MCF 10A (cell line): ENCODE results near the gene TMEM187. TPM values are rescaled to one million over a fixed set of nuclear protein-coding genes. Genes with fewer than 3 reads are reported as not detected.

Experiments used
- BruUV-seq: library from RNA; stranded (reverse); fragments of 400-500 nt; replicated peaks from 2 replicates; lab custom pipeline; 2021; lab: Mats Ljungman, UMichigan
- CTCF ChIA-PET: fragments of 300-600 bp; sonication (Branson Sonifier 250); formaldehyde crosslinking; extraction: SDS; loops from one replicate; lab custom pipeline; 2021; ENCODE audit warnings: antibody characterized with exemption, inconsistent platforms; lab: Yijun Ruan, JAX
- POLR2A ChIA-PET: fragments of 300-600, 350-650 bp; sonication (Branson Sonifier 250); formaldehyde crosslinking; extraction: SDS; loops from one replicate; lab custom pipeline; 2020; ENCODE audit warnings: antibody characterized with exemption, inconsistent platforms; lab: Yijun Ruan, JAX
- DNase-seq: peaks from one replicate; pipeline ENCODE4 v3.0.0-alpha.2; 2018; ENCODE audit not compliant: unreplicated experiment
- H3K27ac Mint-ChIP-seq: one replicate; pipeline ENCODE4 v1.8.0; 2022; ENCODE audit warnings: mild to moderate bottlenecking, low read depth, mixed read lengths; ENCODE audit not compliant: unreplicated experiment
- H3K27me3 Mint-ChIP-seq: one replicate; pipeline ENCODE4 v1.8.0; 2022; ENCODE audit warnings: mixed read lengths; ENCODE audit not compliant: insufficient read depth, unreplicated experiment
- H3K36me3 Mint-ChIP-seq: one replicate; pipeline ENCODE4 v1.8.0; 2022; ENCODE audit warnings: mild to moderate bottlenecking, moderate library complexity, mixed read lengths; ENCODE audit not compliant: insufficient read depth, unreplicated experiment
- H3K4me1 Mint-ChIP-seq: one replicate; pipeline ENCODE4 v1.8.0; 2022; ENCODE audit warnings: mixed read lengths; ENCODE audit not compliant: insufficient read depth, unreplicated experiment
- H3K4me3 Mint-ChIP-seq: one replicate; pipeline ENCODE4 v1.8.0; 2022; ENCODE audit warnings: mild to moderate bottlenecking, moderate library complexity, mixed read lengths; ENCODE audit not compliant: unreplicated experiment
- H3K9me3 Mint-ChIP-seq: one replicate; pipeline ENCODE4 v1.8.0; 2022; ENCODE audit warnings: mixed read lengths; ENCODE audit not compliant: unreplicated experiment
- intact Hi-C: fragments of 100-400 bp; cut with micrococcal nuclease; formaldehyde crosslinking; loops from 2 replicates; pipeline ENCODE4 v1.14.1; 2022
- total RNA-seq: library from RNA; stranded (reverse); gene quantifications from 2 replicates; pipeline ENCODE4 v1.2.3, GENCODE V29; 2022
- TF ChIP-seq, protein P1 (sequence below): fragments of 200-600 bp; IDR thresholded peaks from one replicate; pipeline ENCODE4 v1.8.0; 2022; ENCODE audit warnings: antibody characterized with exemption, mild to moderate bottlenecking; ENCODE audit not compliant: unreplicated experiment

TMEM187 gene
- total RNA-seq, 1 experiment from 2014 or later = 9.3 TPM

DNA sequence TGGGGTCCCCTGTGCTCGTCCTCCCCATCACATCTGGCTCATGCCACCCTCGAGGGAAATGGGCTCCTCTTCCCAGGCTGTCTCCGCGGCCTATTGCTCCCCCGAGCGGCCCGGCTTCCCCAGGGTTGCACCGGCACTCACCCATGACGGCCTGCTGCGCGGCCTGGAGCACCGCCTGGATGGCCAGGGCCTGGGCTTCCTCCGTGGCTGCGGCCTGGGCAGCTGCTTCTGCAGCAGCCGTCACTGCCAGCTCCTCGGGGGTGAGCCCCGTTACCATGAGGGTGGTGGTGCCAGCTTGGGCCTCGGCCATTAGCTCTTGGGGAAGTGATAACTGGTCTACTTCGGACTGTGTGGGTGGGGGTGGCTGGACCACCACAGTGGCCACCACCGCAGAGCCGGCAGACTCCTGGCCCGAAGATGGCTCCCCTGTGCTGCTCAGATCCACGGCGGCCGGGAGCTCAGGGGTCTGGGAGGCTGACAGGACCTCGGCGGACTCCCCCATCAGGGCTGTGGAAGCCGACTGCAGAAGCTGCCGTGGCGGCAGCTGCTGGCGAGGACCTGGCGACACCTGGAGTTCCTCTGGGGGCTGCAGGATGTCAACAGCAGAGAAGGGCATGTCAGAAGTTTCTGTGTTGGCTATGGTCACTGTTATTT, 20.1 kb upstream of the TMEM187 start:
- ChIA-PET POLR2A (no interaction called here), CTCF (interaction anchor here (0.6 to 4.2 kb wide), 15 partner anchors 12 to 995 kb away, joined by 3 to 50 read pairs (median 4); partner anchors contain the start of gene ARHGAP4)
- Mint-ChIP-seq H3K4me1 (no peaks in the 10 kb centered on the region), H3K4me3 (no peak overlapping the region), H3K27me3 (no peaks in the 10 kb centered on the region), H3K36me3 (peaks cover 90% of the 10 kb centered on the region), H3K9me3 (no peaks in the 10 kb centered on the region), H3K27ac (no peak overlapping the region)
- BruUV-seq = no TSS peak
- TF ChIP-seq, protein P1, sequence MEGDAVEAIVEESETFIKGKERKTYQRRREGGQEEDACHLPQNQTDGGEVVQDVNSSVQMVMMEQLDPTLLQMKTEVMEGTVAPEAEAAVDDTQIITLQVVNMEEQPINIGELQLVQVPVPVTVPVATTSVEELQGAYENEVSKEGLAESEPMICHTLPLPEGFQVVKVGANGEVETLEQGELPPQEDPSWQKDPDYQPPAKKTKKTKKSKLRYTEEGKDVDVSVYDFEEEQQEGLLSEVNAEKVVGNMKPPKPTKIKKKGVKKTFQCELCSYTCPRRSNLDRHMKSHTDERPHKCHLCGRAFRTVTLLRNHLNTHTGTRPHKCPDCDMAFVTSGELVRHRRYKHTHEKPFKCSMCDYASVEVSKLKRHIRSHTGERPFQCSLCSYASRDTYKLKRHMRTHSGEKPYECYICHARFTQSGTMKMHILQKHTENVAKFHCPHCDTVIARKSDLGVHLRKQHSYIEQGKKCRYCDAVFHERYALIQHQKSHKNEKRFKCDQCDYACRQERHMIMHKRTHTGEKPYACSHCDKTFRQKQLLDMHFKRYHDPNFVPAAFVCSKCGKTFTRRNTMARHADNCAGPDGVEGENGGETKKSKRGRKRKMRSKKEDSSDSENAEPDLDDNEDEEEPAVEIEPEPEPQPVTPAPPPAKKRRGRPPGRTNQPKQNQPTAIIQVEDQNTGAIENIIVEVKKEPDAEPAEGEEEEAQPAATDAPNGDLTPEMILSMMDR = no peak
- no peak for DNase-seq
- intact Hi-C loops = loop anchor here (1.0 kb wide), 1 partner anchor 188 kb away; the partner anchor contains the start of gene PLXNB3

DNA sequence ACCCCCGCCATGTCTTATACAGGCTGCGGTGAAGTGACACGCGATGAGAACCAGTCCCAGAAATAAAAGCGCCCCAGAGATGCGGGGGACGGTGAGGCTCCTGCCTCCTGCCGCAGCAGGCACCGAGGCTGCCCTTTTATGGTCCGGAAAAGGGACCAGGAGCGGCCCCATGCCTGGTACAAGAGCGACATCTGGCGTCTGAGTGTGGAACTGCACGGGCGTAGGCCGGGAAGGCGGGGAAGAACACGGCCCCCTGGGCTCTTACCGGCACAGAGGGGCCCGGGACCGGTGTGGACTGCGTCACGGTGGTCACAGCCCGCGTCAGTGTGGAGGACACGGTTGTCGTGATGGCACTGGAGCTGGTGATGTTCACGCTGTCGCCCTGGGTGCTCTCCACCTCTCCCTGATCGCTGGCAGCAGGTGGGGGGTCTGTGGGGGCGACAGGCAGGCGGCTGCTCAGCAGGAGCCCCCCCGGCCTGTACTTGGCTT, 19.2 kb upstream of the TMEM187 start:
- Mint-ChIP-seq H3K36me3 (peaks cover 86% of the 10 kb centered on the region), H3K27me3 (no peaks in the 10 kb centered on the region), H3K4me1 (no peaks in the 10 kb centered on the region), H3K9me3 (no peaks in the 10 kb centered on the region), H3K4me3 (no peak overlapping the region), H3K27ac (no peak overlapping the region)
- POLR2A ChIA-PET = interaction anchor here (0.6 kb wide), 1 partner anchor 29 kb away, joined by 3 read pairs; no protein-coding TSS in a partner anchor
- DNase-seq = peak; percentile 61
- intact Hi-C loops = loop anchor here (1.0 kb wide), 1 partner anchor 189 kb away; the partner anchor contains the start of gene PLXNB3
- TF ChIP-seq, protein P1 = peak; percentile 96
- CTCF ChIA-PET = interaction anchor here (0.6 to 4.2 kb wide), 10 partner anchors 13 to 996 kb away, joined by 3 to 50 read pairs (median 4); partner anchors contain the start of gene ARHGAP4
- no TSS peak for BruUV-seq

DNA sequence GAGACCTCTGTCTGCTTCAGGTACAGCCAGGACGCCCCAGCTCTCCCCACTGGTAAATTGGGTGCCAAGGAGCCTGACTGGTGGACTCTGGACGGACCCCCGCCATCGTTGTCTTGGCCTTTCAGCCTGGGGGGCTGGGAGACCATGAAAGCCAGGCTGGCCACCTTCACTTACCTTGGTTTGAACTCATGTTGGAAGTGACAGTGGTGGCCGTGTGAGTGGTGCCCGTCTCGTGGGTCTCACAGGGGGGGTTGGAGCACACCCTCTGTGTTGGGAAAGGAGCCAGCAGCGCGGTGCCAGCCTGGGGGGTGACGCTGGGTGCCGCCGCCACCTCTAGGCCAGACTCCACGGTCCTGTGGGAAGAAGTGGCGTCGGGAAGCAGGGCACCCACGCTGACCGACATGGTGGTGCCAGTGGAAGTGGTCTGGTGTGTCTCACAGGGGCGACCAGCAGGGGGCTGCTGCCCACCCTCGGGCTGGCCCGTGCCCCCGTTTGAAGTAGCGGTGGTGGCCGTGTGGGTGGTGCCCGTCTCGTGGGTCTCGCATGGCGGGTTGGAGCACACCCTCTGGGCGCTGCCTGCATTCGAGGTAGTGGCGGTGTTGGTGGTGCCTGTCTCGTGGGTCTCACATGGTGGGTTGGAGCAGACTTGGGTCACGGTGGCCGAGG, 18.5 kb upstream of the TMEM187 start:
- no peaks in the 10 kb centered on the region for H3K9me3 Mint-ChIP-seq
- intact Hi-C loops = loop anchor here (1.0 kb wide), 1 partner anchor 190 kb away; the partner anchor contains the start of gene PLXNB3
- H3K27ac Mint-ChIP-seq = no peak overlapping the region
- H3K4me3 Mint-ChIP-seq = no peak overlapping the region
- TF ChIP-seq, protein P1 = no peak
- CTCF ChIA-PET = interaction anchor here (0.6 to 4.2 kb wide), 6 partner anchors 13 to 997 kb away, joined by 3 to 50 read pairs (median 4); no protein-coding TSS in a partner anchor
- BruUV-seq = no TSS peak
- POLR2A ChIA-PET = no interaction called here
- DNase-seq = no peak
- no peaks in the 10 kb centered on the region for H3K27me3 Mint-ChIP-seq
- peaks cover 80% of the 10 kb centered on the region for H3K36me3 Mint-ChIP-seq
- no peaks in the 10 kb centered on the region for H3K4me1 Mint-ChIP-seq
